HG03460 (cell line): ENCODE results near the gene RBM10.
"Not testable (repeated sequence)": the region's sequence is repeated elsewhere in the genome, so short reads cannot be mapped to it uniquely, and the experiment has no call there.

Source experiments
- ATAC-seq: cut with Tn5 transposase; IDR thresholded peaks from one replicate; pipeline ENCODE4 v1.9.1; 2021; ENCODE audit not compliant: unreplicated experiment

RBM10 gene, protein sequence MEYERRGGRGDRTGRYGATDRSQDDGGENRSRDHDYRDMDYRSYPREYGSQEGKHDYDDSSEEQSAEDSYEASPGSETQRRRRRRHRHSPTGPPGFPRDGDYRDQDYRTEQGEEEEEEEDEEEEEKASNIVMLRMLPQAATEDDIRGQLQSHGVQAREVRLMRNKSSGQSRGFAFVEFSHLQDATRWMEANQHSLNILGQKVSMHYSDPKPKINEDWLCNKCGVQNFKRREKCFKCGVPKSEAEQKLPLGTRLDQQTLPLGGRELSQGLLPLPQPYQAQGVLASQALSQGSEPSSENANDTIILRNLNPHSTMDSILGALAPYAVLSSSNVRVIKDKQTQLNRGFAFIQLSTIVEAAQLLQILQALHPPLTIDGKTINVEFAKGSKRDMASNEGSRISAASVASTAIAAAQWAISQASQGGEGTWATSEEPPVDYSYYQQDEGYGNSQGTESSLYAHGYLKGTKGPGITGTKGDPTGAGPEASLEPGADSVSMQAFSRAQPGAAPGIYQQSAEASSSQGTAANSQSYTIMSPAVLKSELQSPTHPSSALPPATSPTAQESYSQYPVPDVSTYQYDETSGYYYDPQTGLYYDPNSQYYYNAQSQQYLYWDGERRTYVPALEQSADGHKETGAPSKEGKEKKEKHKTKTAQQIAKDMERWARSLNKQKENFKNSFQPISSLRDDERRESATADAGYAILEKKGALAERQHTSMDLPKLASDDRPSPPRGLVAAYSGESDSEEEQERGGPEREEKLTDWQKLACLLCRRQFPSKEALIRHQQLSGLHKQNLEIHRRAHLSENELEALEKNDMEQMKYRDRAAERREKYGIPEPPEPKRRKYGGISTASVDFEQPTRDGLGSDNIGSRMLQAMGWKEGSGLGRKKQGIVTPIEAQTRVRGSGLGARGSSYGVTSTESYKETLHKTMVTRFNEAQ

DNA sequence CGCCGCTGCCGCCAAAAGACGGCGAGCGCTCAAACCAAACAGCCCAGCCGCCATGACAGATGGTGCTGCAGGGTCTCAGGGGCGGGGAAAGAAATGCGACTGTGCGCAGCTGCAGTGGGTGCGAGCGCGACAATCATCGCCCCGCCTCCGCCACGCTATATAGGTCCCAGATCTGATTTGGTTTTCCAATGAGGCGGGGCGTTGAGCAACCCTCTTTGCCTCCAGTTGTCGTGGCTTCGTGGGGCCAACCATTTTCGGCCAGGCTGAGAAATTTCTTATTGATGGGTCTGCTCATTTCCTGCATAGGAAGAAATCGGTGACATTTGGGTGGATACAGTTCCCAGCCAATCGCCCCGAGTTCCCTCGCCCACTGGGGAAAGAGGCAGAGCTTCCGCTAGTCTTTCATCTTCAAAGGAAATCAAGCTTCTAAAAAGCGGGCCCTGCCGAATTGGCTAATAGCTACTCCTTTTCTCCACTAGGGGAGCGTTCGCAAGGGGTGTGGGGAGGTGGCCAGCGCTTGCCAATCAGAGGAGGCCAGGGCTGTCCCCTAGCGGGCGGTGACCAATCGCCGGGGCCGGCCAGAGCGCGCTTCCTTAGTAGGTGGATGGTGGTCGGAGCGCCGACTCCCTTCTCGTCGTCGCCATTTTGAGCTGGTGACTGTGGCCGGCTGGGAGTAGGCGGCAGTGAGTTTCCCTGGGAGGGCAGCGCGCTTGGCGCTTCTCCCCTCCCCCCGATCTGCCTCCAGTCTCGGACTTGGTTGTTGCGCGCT lies at the start of gene RBM10, which contains the start of gene NDUFB11:
Gene RBM10 (plus strand): TSS at position 596 of the 769 bp plus-strand sequence. CDS start 2,261 bp downstream, outside the sequence.
Gene NDUFB11 (minus strand): TSS at position 77 of the 769 bp plus-strand sequence. CDS start 23 bp downstream, at position 54.
- ATAC-seq, result peak; percentile 89

- no peak for ATAC-seq
Measured at GRCh38 chrX:47097018-47097417, 48.0 kb upstream of the RBM10 start.

GRCh38 chrX:47098338-47099094 lies 46.5 kb upstream of the RBM10 start:
- ATAC-seq, result no peak

- no peak for ATAC-seq
Measured at GRCh38 chrX:47101206-47101605, 43.8 kb upstream of the RBM10 start.

GRCh38 chrX:47110936-47111615 lies 33.9 kb upstream of the RBM10 start:
- not testable (repeated sequence) for ATAC-seq

DNA sequence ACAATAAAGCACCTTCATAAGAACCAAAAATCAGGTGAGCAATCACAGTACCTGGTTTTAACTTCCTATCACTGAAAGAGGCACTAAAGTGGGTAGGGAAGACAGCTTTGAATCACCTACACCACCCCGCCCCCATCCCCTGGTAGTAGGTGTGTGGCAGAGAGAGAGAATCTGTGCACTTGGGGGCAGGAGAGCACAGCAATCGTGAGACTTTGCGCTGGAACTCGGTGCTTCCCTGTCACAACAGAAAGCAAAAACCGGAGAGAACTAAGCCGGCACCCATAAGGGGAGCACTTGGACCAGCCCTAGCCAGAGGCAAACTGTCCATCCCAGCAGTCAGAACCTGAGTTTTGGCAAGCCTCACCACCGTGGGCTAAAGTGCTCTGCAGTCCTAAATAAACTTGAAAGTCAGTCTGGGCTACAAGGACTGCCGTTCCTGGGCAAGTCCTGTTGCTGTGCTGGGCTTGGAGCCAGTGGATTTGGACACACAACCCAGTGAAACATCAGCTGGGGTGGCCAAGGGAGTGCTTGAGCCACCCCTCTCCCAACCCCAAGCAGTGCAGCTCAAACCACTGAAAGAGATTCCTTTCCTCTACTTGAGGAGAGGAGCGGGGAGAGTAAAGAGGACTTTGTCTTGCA lies 32.6 kb upstream of the RBM10 start:
- no peak for ATAC-seq

DNA sequence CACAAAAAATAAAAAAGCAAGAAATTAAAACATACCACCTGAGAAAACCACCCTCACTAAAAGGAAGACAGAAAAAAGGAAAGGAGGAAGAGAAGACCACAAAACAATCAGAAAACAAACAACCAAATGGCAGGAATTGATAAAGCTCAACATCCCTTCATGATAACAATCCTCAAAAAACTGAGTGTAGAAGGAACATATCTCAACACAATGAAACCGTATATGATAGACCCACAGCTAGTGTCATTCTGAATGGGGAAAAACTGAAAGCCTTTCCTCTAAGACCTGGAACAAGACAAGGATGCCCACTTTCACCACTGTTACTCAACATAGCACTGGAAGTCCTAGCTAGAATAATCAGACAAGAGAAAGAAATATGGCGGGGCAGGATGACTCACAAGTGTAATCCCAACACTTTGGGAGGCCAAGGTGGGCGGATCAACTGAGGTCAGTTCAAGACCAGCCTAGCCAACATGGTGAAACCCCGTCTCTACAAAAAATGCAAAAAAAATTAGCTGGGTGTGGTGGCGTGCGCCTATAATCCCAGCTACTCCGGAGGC lies 28.4 kb upstream of the RBM10 start:
- not testable (repeated sequence) for ATAC-seq

DNA sequence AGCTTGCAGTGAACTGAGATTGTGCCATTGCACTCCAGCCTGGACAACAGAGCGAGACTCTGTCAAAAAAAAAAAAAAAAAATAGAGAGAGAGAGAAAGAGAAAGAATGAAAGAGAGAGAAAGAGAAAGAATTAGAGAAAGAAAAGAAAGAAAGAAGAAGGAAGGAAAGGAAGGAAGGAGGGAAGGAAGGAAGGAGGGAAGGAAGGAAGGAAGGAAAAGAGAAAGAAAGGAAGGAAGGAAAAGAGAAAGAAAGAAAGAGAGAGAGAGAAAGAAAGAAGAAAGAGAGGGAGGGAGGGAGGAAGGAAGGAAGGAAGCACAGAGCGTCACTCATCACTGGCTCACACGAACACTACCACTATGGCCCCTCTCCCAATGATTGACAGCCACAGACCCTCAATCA lies 20.6 kb upstream of the RBM10 start:
- not testable (repeated sequence) for ATAC-seq

DNA sequence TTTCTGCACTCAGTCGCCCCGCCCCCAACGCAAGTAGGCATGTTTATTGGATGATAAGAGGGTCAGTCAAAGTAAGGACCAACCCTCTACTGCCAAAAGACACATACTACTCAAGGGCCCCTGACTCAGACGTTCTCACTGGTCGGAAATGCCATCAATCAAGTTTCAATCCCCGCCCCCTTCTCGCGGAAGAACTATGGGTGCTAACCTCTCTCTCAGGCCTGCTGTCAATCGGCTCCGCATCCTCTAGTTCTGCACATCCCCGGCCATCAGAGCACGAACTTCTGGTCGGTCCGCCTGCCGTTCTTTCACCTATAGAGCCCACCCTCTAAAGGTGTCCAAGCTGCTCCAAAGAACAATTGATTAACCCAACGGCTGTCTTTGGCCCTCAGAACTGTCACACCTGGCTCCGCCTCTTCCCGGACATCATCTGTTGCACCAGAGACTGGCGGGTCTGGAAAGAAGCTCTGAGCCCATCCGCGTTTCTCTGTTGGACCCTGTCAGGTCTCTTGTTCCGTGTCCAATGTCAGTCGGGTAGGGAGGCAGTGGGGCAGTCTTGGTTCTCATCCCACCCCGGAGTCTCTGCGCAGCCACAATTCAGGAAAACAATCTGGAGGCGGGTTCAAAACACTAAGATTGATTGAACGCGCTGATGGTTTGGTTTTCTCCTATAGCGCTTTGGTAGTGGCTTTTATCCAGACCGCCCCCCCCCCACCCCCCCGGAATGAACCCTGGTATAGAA lies 15.7 kb upstream of the RBM10 start:
- peak; percentile 99 for ATAC-seq

GRCh38 chrX:47129899-47130358 lies 15.1 kb upstream of the RBM10 start:
- ATAC-seq, result no peak

DNA sequence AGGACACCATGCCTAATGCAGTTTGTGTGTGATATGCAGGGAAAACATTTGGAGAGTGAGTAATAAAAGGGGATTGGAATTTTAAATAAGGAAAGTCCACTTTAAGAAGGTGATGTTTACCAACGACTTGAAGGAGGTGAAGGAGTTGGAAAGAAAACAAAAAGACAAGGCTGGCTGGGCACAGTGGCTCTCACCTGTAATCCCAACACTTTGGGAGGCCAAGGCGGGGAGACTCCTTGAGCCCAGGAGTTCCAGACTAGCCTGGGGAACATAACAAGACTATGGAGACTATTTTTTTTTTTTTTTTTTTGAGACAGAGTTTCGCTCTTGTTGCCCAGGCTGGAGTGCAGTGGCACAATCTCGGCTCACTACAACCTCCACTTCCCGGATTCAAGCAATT lies 11.5 kb upstream of the RBM10 start:
- ATAC-seq, result no peak

DNA sequence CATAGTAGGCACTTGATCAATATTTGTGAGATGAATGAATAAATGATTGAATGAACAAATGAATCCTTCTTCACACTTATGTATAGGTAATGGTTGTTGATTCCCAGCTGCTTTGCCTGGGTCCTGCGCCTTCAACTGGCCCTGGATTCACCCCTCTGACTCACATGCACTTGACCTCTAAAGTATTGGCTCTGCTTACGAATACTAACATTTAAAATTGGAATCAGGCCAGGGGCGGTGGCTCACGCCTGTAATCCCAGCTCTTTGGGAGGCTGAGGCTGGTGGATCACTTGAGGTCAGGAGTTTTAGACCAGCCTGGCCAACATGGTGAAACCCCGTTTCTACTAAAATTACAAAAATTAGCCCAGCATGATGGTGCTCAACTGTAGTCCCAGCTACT lies 9.4 kb upstream of the RBM10 start:
- not testable (repeated sequence) for ATAC-seq

- ATAC-seq, result no peak
Measured at GRCh38 chrX:47138171-47138570, 6.8 kb upstream of the RBM10 start.

GRCh38 chrX:47143894-47144625 lies 961 bp upstream of the RBM10 start:
- ATAC-seq, result peak; percentile 16

- peak; percentile 16 for ATAC-seq
Measured at GRCh38 chrX:47145395-47146120, 537 bp downstream of the RBM10 start.

- no peak for ATAC-seq
Measured at GRCh38 chrX:47146121-47146935, 1.3 kb downstream of the RBM10 start.
